Right renal pelvis (tissue), 4 donors: ENCODE results near the gene DLGAP4. TPM values are rescaled to one million over a fixed set of nuclear protein-coding genes. Genes with fewer than 3 reads are reported as not detected.

Experiments used
- DNase-seq, 4 donors: peaks; one replicate each; pipeline ENCODE4 v3.0.0-alpha.2; 2013; ENCODE audit warnings: low read depth in 4 of 4, low spot score in 3 of 4, missing footprints in 1 of 4
- polyA plus RNA-seq, 4 donors: library from polyadenylated mRNA; unstranded; fragments of 120-200 nt; gene quantifications; one replicate each; pipeline ENCODE4 v1.2.1, GENCODE V29; 2013; ENCODE audit not compliant: insufficient read length in 4 of 4

The DLGAP4 gene
- polyA plus RNA-seq, 4 donors: 57.6 to 71.2 (median 62.1) TPM

DNA sequence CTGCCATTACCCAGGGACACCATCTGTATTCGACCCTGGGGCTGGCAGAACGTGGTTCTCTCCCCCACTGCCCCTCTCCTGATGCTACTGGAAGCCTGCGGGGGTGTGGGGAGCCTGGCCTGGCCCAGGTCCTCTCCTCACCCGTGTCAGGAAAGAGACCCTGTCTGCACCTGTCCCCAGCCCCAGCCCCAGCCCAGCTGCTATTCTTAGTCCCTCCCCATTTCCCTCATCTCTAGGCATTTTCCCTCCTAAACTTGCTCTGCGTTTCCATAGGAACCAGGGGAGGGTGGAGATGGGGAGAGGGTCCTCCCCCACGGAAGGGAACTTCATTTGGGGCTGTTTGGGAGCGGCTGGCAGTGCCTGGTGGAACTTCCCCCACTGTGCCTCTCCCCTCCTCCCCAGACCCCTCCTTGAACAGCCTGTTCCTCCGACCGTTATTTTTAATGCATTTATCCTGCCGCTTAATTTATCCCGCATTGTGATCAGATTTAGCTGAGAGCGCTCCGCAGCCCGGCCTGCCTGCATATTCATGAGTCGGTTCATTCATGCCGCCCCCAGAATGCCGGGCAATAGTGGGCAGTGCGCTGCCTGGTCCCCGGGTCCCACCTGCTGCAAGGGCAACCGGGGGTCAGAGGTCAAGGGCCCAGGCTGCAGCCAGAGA, 31.8 kb upstream of the DLGAP4 start:
- no peak for DNase-seq

DNA sequence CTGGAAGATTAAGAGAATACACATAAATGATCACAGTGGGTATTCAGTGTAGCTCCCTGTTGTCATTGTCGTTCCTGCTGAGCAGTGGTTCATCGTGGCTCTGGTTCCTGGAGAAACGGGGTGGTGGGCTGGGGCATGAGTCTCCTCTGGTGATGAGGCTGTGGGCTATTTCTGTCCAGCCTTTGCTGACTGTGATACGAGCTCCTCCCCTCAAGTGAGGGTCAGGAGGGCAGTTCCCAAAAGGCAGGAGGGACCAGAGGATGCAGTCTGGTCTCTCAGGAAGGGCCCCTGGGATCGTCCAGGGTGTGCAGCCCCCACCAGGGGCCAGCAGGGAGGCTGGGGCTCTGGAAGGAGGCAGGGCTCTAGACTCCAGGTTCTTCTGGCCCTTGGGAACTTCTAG, 31.1 kb upstream of the DLGAP4 start:
- DNase-seq: no peak

DNA sequence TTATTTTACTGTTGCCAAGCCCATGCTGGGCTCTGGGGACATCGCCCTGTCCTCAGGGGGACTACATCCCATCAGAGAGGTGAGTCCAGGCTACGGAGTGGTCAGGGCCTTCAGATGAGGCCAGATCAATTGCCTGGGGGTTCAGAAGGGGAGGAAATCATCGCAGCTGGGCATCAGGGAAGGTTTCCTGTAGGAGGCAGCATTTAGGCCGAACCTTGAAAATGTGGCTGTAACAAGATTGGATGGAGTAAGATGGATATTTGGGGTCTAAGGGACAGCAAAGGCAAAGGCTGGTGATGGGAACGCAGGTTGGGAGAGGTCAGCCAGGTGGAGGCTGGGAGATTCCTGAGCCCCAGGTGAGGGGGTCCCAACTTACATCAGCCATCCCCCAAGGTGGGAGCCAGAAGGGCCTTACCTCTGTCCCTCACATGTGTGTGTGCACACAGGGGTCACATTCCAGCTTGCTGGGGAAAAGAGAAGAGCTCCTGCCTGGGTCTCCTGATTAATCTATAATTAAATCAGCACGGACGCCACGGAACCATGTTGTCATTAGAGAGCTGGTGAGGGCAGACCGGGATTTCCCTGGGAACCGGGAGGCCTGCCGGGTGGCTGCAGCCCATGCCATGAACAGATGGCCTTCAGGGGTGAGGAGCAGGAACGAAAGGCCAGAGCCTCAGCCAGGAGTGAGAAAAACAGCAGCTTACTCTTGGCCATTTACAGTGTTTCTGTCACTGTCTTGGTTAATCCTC, 30.5 kb upstream of the DLGAP4 start:
- no peak for DNase-seq

DNA sequence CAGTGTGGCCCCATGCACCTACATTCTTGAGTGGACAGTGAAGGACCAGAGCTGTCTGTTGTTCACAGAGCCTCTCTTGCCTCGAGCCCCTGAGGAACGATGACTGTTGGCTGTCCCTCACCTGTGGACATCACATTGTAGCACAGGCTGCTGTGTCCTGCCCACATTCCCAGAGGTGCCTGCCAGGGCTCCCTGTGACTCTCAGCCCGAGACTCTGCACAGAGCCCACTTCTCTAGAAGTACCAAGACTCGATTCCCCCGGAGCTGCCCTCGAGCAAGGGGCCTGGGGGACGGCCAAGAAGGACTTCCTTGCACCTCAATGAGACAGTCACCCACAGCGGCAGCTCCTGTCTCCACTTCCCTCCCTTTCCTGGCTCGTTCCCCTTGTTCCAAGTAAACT, 28.6 kb upstream of the DLGAP4 start:
- no peak for DNase-seq

DNA sequence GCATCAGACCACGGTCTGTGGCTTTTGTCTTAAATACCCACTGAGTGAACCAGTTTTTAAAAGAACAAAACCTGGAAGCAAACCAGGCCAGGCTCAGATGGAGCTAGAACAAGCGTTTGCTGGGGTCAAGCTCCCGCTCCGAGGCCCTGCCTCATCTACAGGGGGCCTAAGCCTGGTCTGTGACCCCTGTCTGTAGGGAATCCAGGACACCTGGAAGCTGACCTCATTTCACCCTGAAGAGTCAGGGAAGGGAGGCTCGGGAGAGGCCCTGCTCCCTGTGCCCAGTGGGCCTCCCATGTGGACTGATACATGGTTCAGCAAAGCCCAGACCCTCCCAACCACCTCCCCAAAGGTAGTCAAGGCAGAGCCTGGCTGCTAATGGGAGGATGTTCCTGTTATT, 26.8 kb upstream of the DLGAP4 start:
- no peak for DNase-seq

DNA sequence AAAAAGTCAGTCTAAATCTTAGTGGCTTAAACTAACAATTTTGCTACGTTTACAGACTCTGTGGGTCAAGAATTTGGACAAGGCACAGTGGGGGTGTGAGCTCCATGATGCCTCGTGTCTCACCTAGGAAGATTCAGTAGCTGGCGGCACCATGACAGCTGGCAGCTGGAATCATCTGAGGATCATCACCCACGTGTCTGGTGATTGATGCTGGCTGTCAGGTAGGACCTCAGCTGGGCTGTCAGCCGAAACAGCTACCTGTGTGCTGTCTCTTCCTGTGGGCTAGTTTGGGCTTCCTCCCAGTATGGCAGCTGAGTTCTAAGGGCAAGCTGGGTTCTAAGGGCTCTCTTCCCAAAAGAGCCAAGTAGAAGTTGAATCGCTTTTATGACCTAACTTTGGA, 26.4 kb upstream of the DLGAP4 start:
- DNase-seq: no peak

DNA sequence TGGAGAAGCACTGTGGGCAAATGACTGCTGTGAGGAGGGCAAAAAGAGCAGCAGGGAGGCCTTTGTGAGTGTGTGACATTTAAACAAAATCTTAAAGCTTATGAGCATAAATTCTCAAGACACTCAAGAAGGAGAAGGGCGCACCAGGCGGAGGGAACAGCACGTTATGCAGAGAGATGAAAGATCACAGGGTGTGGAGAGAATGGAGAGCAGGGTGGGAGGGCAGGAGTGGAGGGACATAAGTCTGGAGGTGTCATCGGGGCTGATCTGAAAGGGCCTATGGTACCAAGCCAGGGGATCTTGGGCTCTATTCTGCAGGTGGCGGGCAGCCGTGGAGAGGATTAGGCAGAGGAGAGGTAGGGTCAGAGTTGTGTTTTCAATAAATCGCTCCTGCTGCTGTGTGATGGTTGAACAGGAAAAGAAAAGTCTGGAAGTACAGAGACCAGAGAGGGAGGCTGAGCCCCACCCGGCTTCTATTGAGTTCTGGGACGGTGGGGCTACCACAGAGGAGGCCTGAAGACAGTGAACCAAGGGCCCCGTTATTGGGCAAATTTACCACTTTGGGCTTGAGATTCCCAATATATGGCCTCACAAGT, 24.3 kb upstream of the DLGAP4 start:
- DNase-seq: no peak

DNA sequence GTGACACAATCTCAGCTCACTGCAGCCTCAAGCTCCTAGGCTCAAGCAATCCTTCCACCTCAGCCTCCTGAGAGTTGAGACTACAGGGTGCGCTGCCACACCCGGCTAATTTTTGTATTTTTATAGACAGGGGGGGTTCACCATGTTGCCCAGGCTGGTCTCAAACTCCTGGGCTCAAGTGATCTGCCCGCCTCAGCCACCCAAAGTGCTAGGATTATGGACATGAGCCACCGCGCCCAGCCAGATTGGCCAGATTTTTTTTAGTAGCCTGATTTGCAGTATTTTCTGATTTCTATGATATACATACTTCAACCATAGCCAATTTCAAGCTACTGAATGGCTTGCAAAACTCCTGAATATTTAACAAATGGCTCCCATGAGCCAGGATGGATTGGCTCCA, 21.4 kb upstream of the DLGAP4 start:
- DNase-seq: no peak

DNA sequence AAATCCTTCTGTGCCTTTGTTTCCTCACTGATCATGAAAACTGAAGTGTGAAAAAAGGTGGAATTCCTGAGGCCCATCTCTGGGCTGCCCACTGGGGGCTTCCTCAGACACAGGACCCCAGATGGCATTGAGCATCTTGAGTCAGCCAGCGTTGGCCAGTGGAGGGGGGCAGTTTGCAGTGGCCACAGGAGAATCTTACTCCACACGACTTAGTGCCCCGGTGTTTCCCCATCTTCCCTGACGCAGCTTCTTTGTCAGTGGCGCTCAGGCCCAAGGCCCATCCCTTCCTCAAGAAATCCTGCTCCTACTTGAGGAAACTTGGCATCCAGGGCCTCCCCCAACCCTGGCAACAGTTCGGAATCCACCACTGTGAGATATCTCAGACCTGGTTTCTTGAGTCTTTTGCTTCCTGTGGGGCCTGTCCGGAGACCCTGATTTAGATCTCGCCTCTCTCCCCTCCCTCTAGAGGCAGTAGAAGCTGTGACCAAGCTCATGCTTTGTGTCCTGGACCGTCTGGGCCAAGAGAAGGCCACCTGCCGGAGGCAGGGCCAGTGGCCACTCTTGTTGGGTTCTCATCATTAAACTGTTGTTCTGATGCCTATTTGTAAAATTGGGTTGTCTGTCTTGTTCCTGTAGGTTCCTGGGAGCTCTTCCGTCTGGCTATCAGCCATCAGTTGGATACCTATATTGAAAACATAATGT, 20.2 kb upstream of the DLGAP4 start:
- DNase-seq: no peak

DNA sequence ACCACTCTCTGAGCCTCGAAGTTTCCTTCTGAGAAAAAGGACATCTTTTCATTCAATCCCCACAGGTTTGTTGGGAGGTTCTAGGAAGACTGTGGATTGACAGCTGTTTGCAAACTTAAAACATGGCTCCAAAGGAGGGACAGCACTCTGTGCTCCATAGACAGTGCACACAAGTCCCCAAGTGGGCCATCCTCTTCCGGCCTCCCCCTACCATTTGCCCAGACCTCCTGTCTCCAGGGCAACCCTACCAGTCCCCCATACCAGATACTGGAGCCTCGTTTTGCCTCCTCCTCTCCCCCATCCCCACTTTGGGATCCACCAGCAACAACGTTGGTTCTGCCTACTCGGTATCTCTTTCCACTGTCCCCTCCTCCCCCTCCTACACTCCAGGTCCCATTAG, 8.5 kb upstream of the DLGAP4 start:
- no peak for DNase-seq

DNA sequence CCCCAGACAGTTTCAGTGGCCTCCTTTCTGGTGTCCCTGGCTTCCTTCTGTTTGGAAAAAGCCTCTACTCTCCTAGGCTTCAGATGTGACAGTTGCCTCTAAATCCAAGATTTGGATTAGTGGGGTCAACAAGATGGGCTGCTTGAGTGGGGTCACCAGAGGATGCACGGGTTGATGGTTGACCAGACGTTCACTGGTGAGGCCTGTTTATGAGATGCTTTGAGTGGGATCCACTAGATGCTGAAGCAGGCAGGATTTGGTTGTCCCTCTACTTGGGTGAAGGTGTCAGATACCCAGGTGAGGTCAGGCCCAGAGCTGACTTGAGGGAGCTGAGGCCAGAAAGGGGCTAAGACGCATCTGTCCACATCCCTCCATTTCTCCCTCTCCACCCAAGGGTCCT, 8.1 kb upstream of the DLGAP4 start:
- no peak for DNase-seq

DNA sequence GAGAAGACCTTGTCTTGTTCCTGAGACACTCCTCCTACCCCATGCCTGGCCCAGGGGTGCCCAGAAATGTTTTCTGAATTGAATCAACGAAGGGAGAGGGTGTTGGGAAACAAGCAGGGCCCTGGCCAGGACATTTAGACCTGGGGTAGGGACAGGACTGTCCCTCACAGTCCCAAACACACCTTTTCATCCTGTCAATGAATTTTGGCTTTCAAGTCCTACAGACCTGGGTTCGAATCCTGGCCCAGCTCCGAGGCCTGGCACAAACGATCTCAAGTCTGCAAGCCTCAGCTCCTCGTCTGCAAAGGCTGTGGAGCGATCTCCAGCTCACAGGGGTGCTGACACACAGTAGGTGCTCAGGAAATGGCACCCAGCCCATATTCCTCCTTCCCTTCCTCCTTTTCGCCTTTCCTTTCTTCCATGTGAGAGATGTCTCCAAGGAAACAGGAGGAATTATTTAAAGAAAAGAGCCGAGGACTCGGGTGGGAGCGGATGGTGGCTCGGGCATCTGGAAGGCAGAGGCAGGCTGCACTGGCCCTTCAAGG, 7.3 kb upstream of the DLGAP4 start:
- no peak for DNase-seq

DNA sequence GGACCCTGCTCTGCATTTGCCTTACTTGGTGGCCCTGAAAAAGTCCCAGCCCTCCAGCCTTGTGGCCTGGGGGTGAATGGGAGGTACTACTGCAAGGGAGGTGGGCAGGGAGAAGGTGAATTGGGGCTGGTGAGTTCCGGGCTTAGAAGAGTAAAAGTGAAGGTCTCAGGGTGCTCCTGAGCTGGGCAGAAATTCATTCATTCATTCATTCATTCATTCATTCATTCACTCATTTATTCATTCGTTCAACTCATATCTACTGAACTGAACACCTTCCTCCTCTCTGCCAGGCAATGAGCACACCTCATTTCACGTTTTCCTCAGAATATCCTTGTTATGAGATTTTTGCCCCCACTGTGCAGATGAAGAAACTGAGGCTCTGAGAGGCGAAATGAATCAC, 6.7 kb upstream of the DLGAP4 start:
- no peak for DNase-seq

DNA sequence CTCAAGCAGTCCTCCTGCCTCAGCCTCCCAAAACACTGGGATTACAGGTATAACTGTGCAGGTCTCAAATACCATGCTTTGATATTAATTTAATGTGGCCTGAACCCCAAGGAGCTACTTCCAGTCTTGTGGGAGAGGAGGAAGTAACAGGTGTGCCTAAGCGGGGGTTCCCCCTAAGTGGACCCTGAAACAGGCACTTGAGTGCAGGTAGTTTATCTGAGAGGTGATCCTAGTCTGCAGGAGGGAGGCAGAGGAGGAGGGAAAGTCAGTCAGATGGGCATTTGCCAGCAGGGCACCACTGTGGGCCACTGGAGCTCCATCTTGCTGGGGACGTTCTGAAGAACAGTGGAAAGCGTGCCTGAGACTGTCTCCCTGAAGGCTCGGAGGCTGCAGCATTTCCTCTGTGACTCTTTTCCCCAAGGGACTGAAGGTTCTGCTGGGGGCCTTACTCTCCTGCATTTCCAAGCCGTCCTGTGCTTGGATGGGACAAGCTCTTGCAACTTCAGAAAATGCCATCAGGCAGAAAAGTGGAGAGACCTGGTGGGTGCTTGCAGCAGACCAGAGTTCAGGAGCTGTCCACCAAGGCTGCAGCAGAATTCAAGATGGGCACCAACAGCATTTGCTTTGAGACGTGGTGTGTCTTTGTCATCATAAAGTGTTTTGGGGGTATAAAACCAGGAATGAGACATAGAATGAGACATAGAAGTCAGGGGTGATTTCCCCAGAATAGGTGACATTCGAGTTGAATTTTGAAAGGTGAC, 4.6 kb upstream of the DLGAP4 start:
- DNase-seq: no peak

DNA sequence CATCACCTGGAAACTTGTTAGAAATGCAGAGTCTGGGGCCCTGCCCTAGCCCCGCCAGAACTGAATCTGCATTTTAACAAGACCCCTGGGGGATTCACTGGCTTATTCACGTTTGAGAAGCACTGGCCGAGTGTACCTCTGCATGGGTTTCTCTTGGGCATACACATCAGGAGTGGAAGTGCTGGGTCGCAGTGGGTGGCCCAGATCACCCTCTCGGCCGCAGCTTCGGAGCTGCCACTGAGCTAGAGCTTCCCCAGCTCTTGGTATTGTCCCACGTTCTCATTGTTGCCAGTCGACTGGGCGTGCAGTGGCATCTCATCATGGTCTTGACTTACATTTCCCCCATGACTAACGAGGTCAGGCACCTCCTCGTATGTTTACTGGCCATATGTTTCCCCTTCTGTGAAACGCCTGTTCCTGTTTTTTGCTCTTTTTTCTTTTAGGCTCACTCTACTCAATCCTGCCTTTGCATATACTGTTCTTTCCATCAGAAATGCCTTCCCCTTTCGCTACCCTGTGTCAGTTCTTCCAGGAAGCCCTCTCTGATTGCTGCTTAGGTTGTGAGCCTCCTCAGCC, 3.0 kb upstream of the DLGAP4 start:
- no peak for DNase-seq

DNA sequence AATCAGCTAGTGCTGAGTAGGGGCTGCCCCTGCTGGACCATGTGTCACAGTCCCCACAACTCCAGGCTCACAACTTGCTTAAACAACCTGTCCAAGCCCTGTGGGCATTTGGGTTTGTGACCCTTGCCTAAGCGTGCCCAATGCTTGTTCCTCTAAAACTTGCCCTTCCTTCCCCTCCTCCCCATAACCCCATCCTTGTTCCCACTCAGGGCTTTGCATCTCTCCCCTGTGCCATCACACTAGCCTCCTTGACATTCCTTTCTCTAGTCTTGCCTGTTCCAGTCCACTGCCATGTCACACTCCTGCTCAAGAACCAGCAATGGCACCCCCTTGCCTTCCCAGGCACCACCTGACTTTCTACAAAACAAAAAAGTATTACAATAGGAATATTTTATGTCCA, 2.3 kb upstream of the DLGAP4 start:
- DNase-seq: no peak

DNA sequence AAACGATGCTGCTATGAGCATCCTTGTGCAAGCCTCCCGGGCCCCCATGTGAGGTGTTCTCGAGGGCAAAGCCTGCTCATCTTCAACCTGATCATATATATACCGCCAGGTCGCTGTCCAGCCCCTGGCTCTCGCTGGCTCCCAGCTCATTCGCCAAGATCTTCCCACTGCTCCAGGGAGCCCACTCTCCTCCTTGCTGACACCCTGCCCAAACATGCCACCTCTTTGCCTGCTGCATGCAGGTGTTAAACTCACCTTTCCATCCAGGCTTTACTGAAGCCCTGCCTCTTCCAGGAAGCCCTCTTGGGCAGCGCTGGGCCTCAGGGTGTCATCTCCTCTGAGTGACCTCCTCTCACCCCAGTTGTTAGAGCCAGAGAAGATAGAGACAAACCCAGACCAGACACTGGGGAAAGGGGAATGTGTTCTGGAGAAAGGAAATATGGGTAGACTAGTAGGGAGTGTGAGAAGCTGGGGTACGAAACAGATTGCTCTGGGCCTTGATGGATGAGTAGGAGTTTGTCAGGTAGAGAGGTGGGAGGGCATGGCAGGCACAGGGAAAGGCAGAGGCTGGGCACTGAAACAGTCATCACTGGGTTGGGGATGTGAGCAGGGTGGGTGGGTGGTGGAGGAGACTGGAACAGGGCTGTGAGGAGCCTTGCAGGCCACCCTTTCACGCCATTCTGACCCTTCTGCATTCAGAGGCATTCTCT, 1.2 kb upstream of the DLGAP4 start:
- DNase-seq: no peak

DNA sequence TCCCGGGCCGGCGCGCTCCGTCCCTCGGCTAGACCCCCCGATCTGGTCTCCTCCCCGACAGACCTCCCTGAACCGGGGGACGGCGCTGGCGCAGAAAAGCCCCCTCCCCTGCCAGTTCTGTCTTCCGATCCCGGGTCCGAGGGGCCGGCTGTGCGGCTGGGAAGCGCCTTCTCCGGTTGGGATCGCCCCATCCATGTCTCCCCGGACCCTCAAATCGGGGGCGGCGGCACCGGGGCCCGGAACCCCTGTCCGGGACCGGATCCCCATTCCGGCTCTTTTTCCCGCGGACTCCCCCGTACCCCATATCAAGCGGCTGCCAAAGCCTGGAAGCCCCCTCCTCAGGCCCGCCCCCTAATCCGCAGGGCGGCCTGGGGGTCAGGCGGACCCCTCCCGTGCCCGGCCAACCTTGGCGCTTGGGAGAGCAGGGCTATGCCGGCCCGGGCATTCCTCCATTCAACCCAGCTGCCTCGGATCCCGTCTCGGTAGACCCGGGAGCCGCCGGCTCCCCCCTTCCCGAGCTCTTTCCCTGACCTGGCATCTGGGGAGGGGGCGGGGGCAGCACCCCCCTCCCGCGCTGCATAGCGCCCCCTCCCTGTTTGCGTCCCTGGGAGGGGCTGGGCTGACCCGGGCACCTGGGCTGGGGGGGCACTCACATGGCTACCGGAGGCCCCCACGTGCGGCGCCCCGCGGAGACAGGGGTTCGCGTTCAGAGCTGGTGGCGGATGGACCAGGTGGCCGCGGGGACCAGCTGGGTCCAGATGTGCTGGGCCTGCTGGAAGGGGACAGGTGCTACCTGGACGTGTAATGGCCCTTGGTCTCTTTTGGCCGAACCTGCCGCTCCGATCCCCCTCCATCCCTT, 643 bp downstream of the DLGAP4 start:
- no peak for DNase-seq
